Measurements from ENCODE around the gene RUNX1.

Gene RUNX1

GRCh38 chr21:34803782-34804370, 245.2 kb downstream of the RUNX1 start:
- no peaks in the 10 kb centered on the region for H3K27me3 ChIP-seq (ENCODE audit: insufficient read depth, low read length)
- H4K12ac ChIP-seq (ENCODE audit: low read depth, low read length) = no peak overlapping the region
- H3K18ac ChIP-seq (ENCODE audit: low read length) = no peak overlapping the region
- no peaks in the 10 kb centered on the region for H3K9me3 ChIP-seq (ENCODE audit: insufficient read depth, low read depth, low read length)
- no peak overlapping the region for H2AK5ac ChIP-seq (ENCODE audit: low read length)
- peaks cover 1% of the 10 kb centered on the region for H3K79me2 ChIP-seq (ENCODE audit: control insufficient read depth, insufficient read depth, low read length, poor library complexity)
- H3K14ac ChIP-seq (ENCODE audit: low read length) = no peak overlapping the region
- H4K8ac ChIP-seq (ENCODE audit: low read depth, low read length) = no peak overlapping the region
- H2AFZ ChIP-seq (ENCODE audit: insufficient read depth, low read length, poor library complexity) = no peak overlapping the region
- H3K4me3 ChIP-seq (ENCODE audit: low read depth, low read length) = no peak overlapping the region
- WGBS (ENCODE audit: extremely low coverage, insufficient coverage, insufficient read length) = no CpG with 5 or more reads among the region's 2 CpGs
- H3K9ac ChIP-seq (ENCODE audit: low read length) = no peak overlapping the region
- H3K4ac ChIP-seq (ENCODE audit: low read depth, low read length) = no peak overlapping the region
- no peak overlapping the region for H3K27ac ChIP-seq (ENCODE audit: low read depth, low read length)
- DNase-seq = no peak
- no peak overlapping the region for H3K4me2 ChIP-seq (ENCODE audit: low read length)
- H2BK5ac ChIP-seq (ENCODE audit: low read depth, low read length, poor library complexity) = no peak overlapping the region
- no peak overlapping the region for H3K23ac ChIP-seq (ENCODE audit: low read length)
- H3K79me1 ChIP-seq (ENCODE audit: low read length) = peaks cover 16% of the 10 kb centered on the region
- H4K91ac ChIP-seq (ENCODE audit: low read depth, low read length) = no peak overlapping the region
- no peak overlapping the region for H2BK120ac ChIP-seq (ENCODE audit: insufficient read depth, low read length, poor library complexity)
- no peak overlapping the region for H2BK12ac ChIP-seq (ENCODE audit: low read length)
- H3K36me3 ChIP-seq (ENCODE audit: control insufficient read depth in 1 of 2, insufficient read depth in 2 of 2, low read length in 2 of 2) = peaks cover 4 to 12% of the 10 kb centered on the region in 2 experiments
- H3K4me1 ChIP-seq (ENCODE audit: control insufficient read depth in 1 of 2, insufficient read depth in 2 of 2, low read length in 2 of 2) = peaks cover 11 to 15% of the 10 kb centered on the region in 2 experiments

GRCh38 chr21:34802180-34802899, 246.8 kb downstream of the RUNX1 start:
- Histone ChIP-seq H3K79me1 (ENCODE audit: low read length) (peaks cover 6% of the 10 kb centered on the region), H3K23ac (ENCODE audit: low read length) (no peak overlapping the region), H3K36me3 (ENCODE audit: control insufficient read depth in 1 of 2, insufficient read depth in 2 of 2, low read length in 2 of 2) (peaks cover 5 to 6% of the 10 kb centered on the region in 2 experiments), H2BK5ac (ENCODE audit: low read depth, low read length, poor library complexity) (no peak overlapping the region), H4K91ac (ENCODE audit: low read depth, low read length) (no peak overlapping the region), H4K8ac (ENCODE audit: low read depth, low read length) (no peak overlapping the region), H3K4me2 (ENCODE audit: low read length) (no peak overlapping the region), H3K18ac (ENCODE audit: low read length) (no peak overlapping the region), H3K9ac (ENCODE audit: low read length) (no peak overlapping the region), H2BK12ac (ENCODE audit: low read length) (no peak overlapping the region), H4K12ac (ENCODE audit: low read depth, low read length) (no peak overlapping the region), H3K14ac (ENCODE audit: low read length) (no peak overlapping the region), H3K4me3 (ENCODE audit: low read depth, low read length) (no peak overlapping the region), H3K4ac (ENCODE audit: low read depth, low read length) (no peak overlapping the region), H3K9me3 (ENCODE audit: insufficient read depth, low read depth, low read length) (no peaks in the 10 kb centered on the region), H3K4me1 (ENCODE audit: control insufficient read depth in 1 of 2, insufficient read depth in 2 of 2, low read length in 2 of 2) (peaks cover 7 to 11% of the 10 kb centered on the region in 2 experiments), H2BK120ac (ENCODE audit: insufficient read depth, low read length, poor library complexity) (no peak overlapping the region), H2AK5ac (ENCODE audit: low read length) (no peak overlapping the region), H3K79me2 (ENCODE audit: control insufficient read depth, insufficient read depth, low read length, poor library complexity) (no peaks in the 10 kb centered on the region), H2AFZ (ENCODE audit: insufficient read depth, low read length, poor library complexity) (no peak overlapping the region), H3K27me3 (ENCODE audit: insufficient read depth, low read length) (no peaks in the 10 kb centered on the region), H3K27ac (ENCODE audit: low read depth, low read length) (no peak overlapping the region)
- DNase-seq = peak; percentile 51 to 56
- no CpG with 5 or more reads among the region's 1 CpG for WGBS (ENCODE audit: extremely low coverage, insufficient coverage, insufficient read length)

GRCh38 chr21:34801519-34802132, 247.5 kb downstream of the RUNX1 start:
- Histone ChIP-seq H2AFZ (ENCODE audit: insufficient read depth, low read length, poor library complexity) (no peak overlapping the region), H3K9ac (ENCODE audit: low read length) (no peak overlapping the region), H3K4ac (ENCODE audit: low read depth, low read length) (no peak overlapping the region), H2AK5ac (ENCODE audit: low read length) (no peak overlapping the region), H3K9me3 (ENCODE audit: insufficient read depth, low read depth, low read length) (no peaks in the 10 kb centered on the region), H2BK12ac (ENCODE audit: low read length) (no peak overlapping the region), H2BK120ac (ENCODE audit: insufficient read depth, low read length, poor library complexity) (no peak overlapping the region), H3K4me1 (ENCODE audit: control insufficient read depth in 1 of 2, insufficient read depth in 2 of 2, low read length in 2 of 2) (peaks cover 8 to 11% of the 10 kb centered on the region in 2 experiments), H4K91ac (ENCODE audit: low read depth, low read length) (no peak overlapping the region), H3K36me3 (ENCODE audit: control insufficient read depth in 1 of 2, insufficient read depth in 2 of 2, low read length in 2 of 2) (peaks cover 3 to 6% of the 10 kb centered on the region in 2 experiments), H2BK5ac (ENCODE audit: low read depth, low read length, poor library complexity) (no peak overlapping the region), H3K79me2 (ENCODE audit: control insufficient read depth, insufficient read depth, low read length, poor library complexity) (no peaks in the 10 kb centered on the region), H3K23ac (ENCODE audit: low read length) (no peak overlapping the region), H3K27me3 (ENCODE audit: insufficient read depth, low read length) (no peaks in the 10 kb centered on the region), H3K18ac (ENCODE audit: low read length) (no peak overlapping the region), H3K27ac (ENCODE audit: low read depth, low read length) (peak overlapping the region; percentile 16), H4K8ac (ENCODE audit: low read depth, low read length) (no peak overlapping the region), H3K79me1 (ENCODE audit: low read length) (peaks cover 3% of the 10 kb centered on the region), H3K4me2 (ENCODE audit: low read length) (no peak overlapping the region), H3K14ac (ENCODE audit: low read length) (no peak overlapping the region), H3K4me3 (ENCODE audit: low read depth, low read length) (no peak overlapping the region), H4K12ac (ENCODE audit: low read depth, low read length) (no peak overlapping the region)
- DNase-seq = peak in 1 of 2 donors; percentile 31
- no CpG with 5 or more reads among the region's 2 CpGs for WGBS (ENCODE audit: extremely low coverage, insufficient coverage, insufficient read length)

GRCh38 chr21:34800797-34801518, 248.1 kb downstream of the RUNX1 start:
- Histone ChIP-seq H3K4me1 (ENCODE audit: control insufficient read depth in 1 of 2, insufficient read depth in 2 of 2, low read length in 2 of 2) (peaks cover 11 to 17% of the 10 kb centered on the region in 2 experiments), H4K12ac (ENCODE audit: low read depth, low read length) (no peak overlapping the region), H3K36me3 (ENCODE audit: control insufficient read depth in 1 of 2, insufficient read depth in 2 of 2, low read length in 2 of 2) (peaks cover 3 to 6% of the 10 kb centered on the region in 2 experiments), H2BK120ac (ENCODE audit: insufficient read depth, low read length, poor library complexity) (no peak overlapping the region), H4K91ac (ENCODE audit: low read depth, low read length) (no peak overlapping the region), H3K27ac (ENCODE audit: low read depth, low read length) (no peak overlapping the region), H3K4me2 (ENCODE audit: low read length) (no peak overlapping the region), H3K4me3 (ENCODE audit: low read depth, low read length) (no peak overlapping the region), H3K79me2 (ENCODE audit: control insufficient read depth, insufficient read depth, low read length, poor library complexity) (no peaks in the 10 kb centered on the region), H3K79me1 (ENCODE audit: low read length) (peaks cover 8% of the 10 kb centered on the region), H2AFZ (ENCODE audit: insufficient read depth, low read length, poor library complexity) (no peak overlapping the region), H3K18ac (ENCODE audit: low read length) (no peak overlapping the region), H2AK5ac (ENCODE audit: low read length) (no peak overlapping the region), H4K8ac (ENCODE audit: low read depth, low read length) (no peak overlapping the region), H3K27me3 (ENCODE audit: insufficient read depth, low read length) (no peaks in the 10 kb centered on the region), H2BK12ac (ENCODE audit: low read length) (no peak overlapping the region), H3K14ac (ENCODE audit: low read length) (no peak overlapping the region), H3K23ac (ENCODE audit: low read length) (no peak overlapping the region), H2BK5ac (ENCODE audit: low read depth, low read length, poor library complexity) (no peak overlapping the region), H3K9ac (ENCODE audit: low read length) (no peak overlapping the region), H3K9me3 (ENCODE audit: insufficient read depth, low read depth, low read length) (no peaks in the 10 kb centered on the region), H3K4ac (ENCODE audit: low read depth, low read length) (no peak overlapping the region)
- no CpG with 5 or more reads among the region's 7 CpGs for WGBS (ENCODE audit: extremely low coverage, insufficient coverage, insufficient read length)
- peak; percentile 47 to 85 for DNase-seq
